ENCODE results near the gene SLC25A36.
"Not testable (repeated sequence)": the region's sequence is repeated elsewhere in the genome, so short reads cannot be mapped to it uniquely, and the experiment has no call there.

Gene SLC25A36

GRCh38 chr3:141000027-141000663, 58.5 kb downstream of the SLC25A36 start:
- DNase-seq, result peak; percentile 81 to 82

GRCh38 chr3:141000686-141001085, 59.0 kb downstream of the SLC25A36 start:
- DNase-seq, result no peak

- no peak for DNase-seq
Measured at GRCh38 chr3:141006344-141006743, 64.7 kb downstream of the SLC25A36 start.

GRCh38 chr3:141009496-141009895, 67.9 kb downstream of the SLC25A36 start:
- DNase-seq, result no peak

- peak; percentile 51 to 85 for DNase-seq
Measured at GRCh38 chr3:141011232-141011996, 69.8 kb downstream of the SLC25A36 start.

- DNase-seq, result no peak
Measured at GRCh38 chr3:141011997-141012262, 70.3 kb downstream of the SLC25A36 start.

GRCh38 chr3:141012571-141012970, 70.9 kb downstream of the SLC25A36 start:
- DNase-seq, result no peak

- DNase-seq, result no peak
Measured at GRCh38 chr3:141015481-141015880, 73.8 kb downstream of the SLC25A36 start.

- DNase-seq, result not testable (repeated sequence)
Measured at GRCh38 chr3:141017366-141018322, 76.0 kb downstream of the SLC25A36 start.

- peak; percentile 47 to 74 for DNase-seq
Measured at GRCh38 chr3:141019244-141019643, 77.6 kb downstream of the SLC25A36 start.

GRCh38 chr3:141020143-141020830, 78.7 kb downstream of the SLC25A36 start:
- DNase-seq, result peak; percentile 54 to 83

GRCh38 chr3:141021261-141021660, 79.6 kb downstream of the SLC25A36 start:
- DNase-seq, result no peak

Measured in NCI-H524 (cell line).